ENCODE measurements around the gene PPM1E.

Gene PPM1E

DNA sequence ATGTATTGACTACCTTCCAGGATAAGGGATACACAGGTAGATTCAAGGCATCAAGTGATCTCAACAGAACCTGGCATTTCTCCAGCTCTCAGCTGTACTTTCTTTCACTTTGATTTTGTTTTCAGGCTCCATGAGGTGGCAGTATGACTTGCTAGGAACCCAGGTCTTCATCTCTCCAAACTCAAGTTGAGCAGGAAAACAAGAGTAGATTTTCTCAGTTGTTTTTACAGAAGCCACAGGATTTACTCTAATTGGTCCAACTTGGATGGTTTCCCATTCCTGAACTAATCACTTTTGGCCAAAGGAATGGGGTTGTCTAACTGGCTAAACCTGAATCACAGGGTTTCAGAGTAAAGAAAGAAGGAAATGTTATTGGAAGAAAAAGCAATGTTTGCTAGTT is 204.4 kb downstream of the PPM1E start:
- TF ChIP-seq, protein P1, sequence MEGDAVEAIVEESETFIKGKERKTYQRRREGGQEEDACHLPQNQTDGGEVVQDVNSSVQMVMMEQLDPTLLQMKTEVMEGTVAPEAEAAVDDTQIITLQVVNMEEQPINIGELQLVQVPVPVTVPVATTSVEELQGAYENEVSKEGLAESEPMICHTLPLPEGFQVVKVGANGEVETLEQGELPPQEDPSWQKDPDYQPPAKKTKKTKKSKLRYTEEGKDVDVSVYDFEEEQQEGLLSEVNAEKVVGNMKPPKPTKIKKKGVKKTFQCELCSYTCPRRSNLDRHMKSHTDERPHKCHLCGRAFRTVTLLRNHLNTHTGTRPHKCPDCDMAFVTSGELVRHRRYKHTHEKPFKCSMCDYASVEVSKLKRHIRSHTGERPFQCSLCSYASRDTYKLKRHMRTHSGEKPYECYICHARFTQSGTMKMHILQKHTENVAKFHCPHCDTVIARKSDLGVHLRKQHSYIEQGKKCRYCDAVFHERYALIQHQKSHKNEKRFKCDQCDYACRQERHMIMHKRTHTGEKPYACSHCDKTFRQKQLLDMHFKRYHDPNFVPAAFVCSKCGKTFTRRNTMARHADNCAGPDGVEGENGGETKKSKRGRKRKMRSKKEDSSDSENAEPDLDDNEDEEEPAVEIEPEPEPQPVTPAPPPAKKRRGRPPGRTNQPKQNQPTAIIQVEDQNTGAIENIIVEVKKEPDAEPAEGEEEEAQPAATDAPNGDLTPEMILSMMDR (IDR thresholded peaks at IDR 0.05; ENCODE audit: low read depth, low read length): peak; percentile 21; the same call in 1 of the 2 replicates
- Histone ChIP-seq H3K9me3 (ENCODE audit: severe bottlenecking) (no peaks in the 10 kb centered on the region), H3K27ac (no peak overlapping the region), H3K4me3 (ENCODE audit: low read depth, low read length) (no peak overlapping the region), H3K27me3 (ENCODE audit: insufficient read depth, low read depth, severe bottlenecking) (no peaks in the 10 kb centered on the region), H3K36me3 (peaks cover 25% of the 10 kb centered on the region)
- no peak for DNase-seq

DNA sequence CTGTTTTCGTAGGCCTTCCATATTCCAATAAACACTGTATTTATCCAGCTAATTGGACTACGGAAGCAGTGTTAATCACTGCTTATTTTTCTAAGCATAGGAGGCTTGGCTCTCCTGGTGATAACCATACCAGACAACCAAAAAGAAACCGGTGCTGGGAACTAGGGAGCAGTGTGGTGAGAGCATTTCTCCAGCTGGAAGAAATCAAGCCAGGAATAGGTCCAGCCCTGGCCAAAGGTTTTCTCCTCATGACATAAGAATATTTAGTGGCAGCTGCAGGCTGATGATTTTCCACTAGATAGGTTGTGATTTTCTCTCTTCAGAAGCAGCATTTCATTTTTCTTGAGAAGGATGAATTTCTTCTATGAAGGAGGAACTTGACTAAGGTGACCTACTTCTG is 209.6 kb downstream of the PPM1E start:
- TF ChIP-seq, protein P1 (IDR thresholded peaks at IDR 0.05; ENCODE audit: low read depth, low read length): no peak
- Histone ChIP-seq H3K4me3 (ENCODE audit: low read depth, low read length) (no peak overlapping the region), H3K9me3 (ENCODE audit: severe bottlenecking) (no peaks in the 10 kb centered on the region), H3K27me3 (ENCODE audit: insufficient read depth, low read depth, severe bottlenecking) (no peaks in the 10 kb centered on the region), H3K36me3 (peaks cover 21% of the 10 kb centered on the region), H3K27ac (no peak overlapping the region)
- no peak for DNase-seq

DNA sequence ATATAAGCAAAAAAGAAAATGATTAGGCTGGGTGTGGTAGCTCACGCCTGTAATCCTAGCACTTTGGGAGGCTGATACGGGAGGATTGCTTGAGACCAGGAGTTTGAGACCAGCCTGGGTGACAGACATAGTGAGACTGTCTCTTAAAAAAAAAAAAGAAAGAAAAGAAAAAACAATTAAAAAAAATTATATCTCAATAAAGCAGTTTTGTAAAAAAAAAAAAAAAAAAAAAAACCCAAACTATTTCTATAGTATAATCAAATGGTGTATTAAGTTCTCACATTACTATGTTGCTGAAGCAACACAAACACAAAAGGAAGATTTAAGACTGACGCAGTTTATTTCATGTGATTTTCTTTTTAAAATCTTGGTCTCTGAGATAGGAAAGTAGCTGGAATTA is 210.6 kb downstream of the PPM1E start:
- Histone ChIP-seq H3K27me3 (ENCODE audit: insufficient read depth, low read depth, severe bottlenecking) (no peaks in the 10 kb centered on the region), H3K27ac (no peak overlapping the region), H3K9me3 (ENCODE audit: severe bottlenecking) (no peaks in the 10 kb centered on the region), H3K36me3 (peaks cover 24% of the 10 kb centered on the region), H3K4me3 (ENCODE audit: low read depth, low read length) (no peak overlapping the region)
- no peak for DNase-seq
- TF ChIP-seq, protein P1 (IDR thresholded peaks at IDR 0.05; ENCODE audit: low read depth, low read length): no peak

DNA sequence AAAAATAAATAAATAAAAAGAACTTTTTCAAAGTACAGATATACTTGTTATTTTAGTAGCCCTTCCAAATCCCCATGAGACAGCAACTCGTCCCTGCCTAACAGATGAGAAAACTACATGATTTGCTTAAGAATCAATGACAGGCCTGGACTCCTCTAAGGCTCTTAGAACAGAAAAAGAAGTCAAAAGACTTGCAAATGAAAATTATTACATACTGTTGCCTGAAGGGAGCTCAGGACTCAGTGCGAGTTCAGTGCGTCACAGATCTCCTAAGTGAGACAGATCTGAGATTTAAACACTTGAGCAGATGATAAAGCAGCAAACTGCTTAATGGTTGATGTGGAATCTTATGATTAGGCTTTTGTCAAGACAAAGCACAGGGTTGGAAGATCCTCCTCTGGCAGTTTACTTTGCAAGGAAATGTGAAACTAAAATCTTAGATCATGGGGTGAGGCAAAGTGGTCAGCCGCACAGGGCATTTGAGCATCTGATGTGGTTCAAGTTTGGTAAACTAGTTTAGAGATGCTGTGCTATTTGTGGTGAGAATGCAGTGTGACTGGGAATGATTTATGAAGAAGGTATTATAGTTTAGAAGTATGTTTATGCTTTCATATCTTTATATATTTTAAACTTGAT is 212.9 kb downstream of the PPM1E start:
- Histone ChIP-seq H3K27ac (no peak overlapping the region), H3K36me3 (peaks cover 19% of the 10 kb centered on the region), H3K27me3 (ENCODE audit: insufficient read depth, low read depth, severe bottlenecking) (no peaks in the 10 kb centered on the region), H3K4me3 (ENCODE audit: low read depth, low read length) (no peak overlapping the region), H3K9me3 (ENCODE audit: severe bottlenecking) (no peaks in the 10 kb centered on the region)
- DNase-seq: no peak
- TF ChIP-seq, protein P1 (IDR thresholded peaks at IDR 0.05; ENCODE audit: low read depth, low read length): no peak

DNA sequence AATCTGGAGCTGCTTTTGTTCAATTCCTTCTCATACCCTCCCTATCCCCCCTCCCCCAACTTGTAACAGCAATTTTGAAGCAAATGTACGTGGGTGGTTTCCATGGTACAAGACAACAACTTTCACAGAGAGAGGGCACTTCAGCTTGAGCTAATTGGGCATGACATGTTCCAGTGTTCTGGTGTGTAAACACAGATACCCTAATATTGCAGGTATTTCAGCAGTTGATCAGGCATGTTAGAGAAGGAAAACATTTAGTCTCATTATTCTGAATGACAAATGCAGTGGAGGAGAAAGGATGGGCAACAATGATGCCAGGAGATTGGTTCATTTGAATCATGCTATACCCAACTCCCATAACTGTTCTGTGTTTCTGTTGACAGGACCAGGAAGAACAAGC is 213.5 kb downstream of the PPM1E start:
- TF ChIP-seq, protein P1 (IDR thresholded peaks at IDR 0.05; ENCODE audit: low read depth, low read length): no peak
- H3K36me3 ChIP-seq: peaks cover 19% of the 10 kb centered on the region
- no peak overlapping the region for H3K4me3 ChIP-seq (ENCODE audit: low read depth, low read length)
- no peaks in the 10 kb centered on the region for H3K27me3 ChIP-seq (ENCODE audit: insufficient read depth, low read depth, severe bottlenecking)
- H3K27ac ChIP-seq: no peak overlapping the region
- H3K9me3 ChIP-seq (ENCODE audit: severe bottlenecking): no peaks in the 10 kb centered on the region
- no peak for DNase-seq

DNA sequence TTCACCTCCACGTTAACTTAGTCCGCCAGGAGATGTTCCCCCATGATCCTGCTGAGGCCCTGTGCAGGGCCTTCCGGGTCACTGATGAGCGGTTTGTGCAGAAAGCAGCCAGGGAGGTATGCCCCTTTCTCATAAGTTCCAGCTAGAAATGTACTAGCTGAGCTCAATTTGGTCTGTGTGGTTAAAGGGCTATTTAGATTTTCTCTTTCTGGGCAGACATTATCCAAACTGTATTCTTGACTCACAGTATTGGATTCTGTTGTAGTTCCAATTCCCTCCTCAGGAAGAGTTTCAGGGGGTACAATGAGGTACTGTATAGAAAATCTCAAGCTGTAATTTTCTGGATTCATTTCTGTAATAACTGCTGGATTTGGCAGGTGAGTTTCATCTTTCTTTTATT is 214.0 kb downstream of the PPM1E start:
- Histone ChIP-seq H3K9me3 (ENCODE audit: severe bottlenecking) (no peaks in the 10 kb centered on the region), H3K36me3 (peaks cover 19% of the 10 kb centered on the region), H3K27me3 (ENCODE audit: insufficient read depth, low read depth, severe bottlenecking) (no peaks in the 10 kb centered on the region), H3K4me3 (ENCODE audit: low read depth, low read length) (no peak overlapping the region), H3K27ac (no peak overlapping the region)
- TF ChIP-seq, protein P1 (IDR thresholded peaks at IDR 0.05; ENCODE audit: low read depth, low read length): no peak
- no peak for DNase-seq
